ENCODE data around the gene PTGFR.

PTGFR gene

GRCh38 chr1:78490861-78491450 lies at the start of gene PTGFR:
Gene PTGFR (plus strand): TSS chr1:78490974. CDS start chr1:78492744, 1,770 bp downstream.
- no peak for DNase-seq

- no peak for DNase-seq
Measured at GRCh38 chr1:78441921-78442320, 48.9 kb upstream of the PTGFR start.

- no peak for DNase-seq
Measured at GRCh38 chr1:78447086-78447485, 43.7 kb upstream of the PTGFR start.

- DNase-seq, result no peak
Measured at GRCh38 chr1:78464449-78464891, 26.3 kb upstream of the PTGFR start.

- no peak for DNase-seq
Measured at GRCh38 chr1:78465143-78465542, 25.6 kb upstream of the PTGFR start.

- no peak for DNase-seq
Measured at GRCh38 chr1:78468521-78468920, 22.3 kb upstream of the PTGFR start.

GRCh38 chr1:78469576-78469975 lies 21.2 kb upstream of the PTGFR start:
- DNase-seq, result no peak

- DNase-seq, result no peak
Measured at GRCh38 chr1:78471890-78472620, 18.7 kb upstream of the PTGFR start.

GRCh38 chr1:78472851-78473496 lies 17.8 kb upstream of the PTGFR start:
- no peak for DNase-seq

GRCh38 chr1:78474092-78474491 lies 16.7 kb upstream of the PTGFR start:
- DNase-seq, result no peak

GRCh38 chr1:78475888-78476610 lies 14.7 kb upstream of the PTGFR start:
- DNase-seq, result no peak

- DNase-seq, result no peak
Measured at GRCh38 chr1:78483903-78484302, 6.9 kb upstream of the PTGFR start.

- no peak for DNase-seq
Measured at GRCh38 chr1:78491451-78492071, 787 bp downstream of the PTGFR start.

GRCh38 chr1:78492386-78492950 lies 1.7 kb downstream of the PTGFR start:
- DNase-seq, result no peak

GRCh38 chr1:78493451-78493850 lies 2.7 kb downstream of the PTGFR start:
- DNase-seq, result no peak

- no peak for DNase-seq
Measured at GRCh38 chr1:78497201-78497600, 6.4 kb downstream of the PTGFR start.

GRCh38 chr1:78500529-78500928 lies 9.8 kb downstream of the PTGFR start:
- DNase-seq, result no peak

GRCh38 chr1:78501203-78501602 lies 10.4 kb downstream of the PTGFR start:
- no peak for DNase-seq

GRCh38 chr1:78511334-78511733 lies 20.6 kb downstream of the PTGFR start:
- DNase-seq, result no peak

- DNase-seq, result no peak
Measured at GRCh38 chr1:78516716-78517115, 25.9 kb downstream of the PTGFR start.

- no peak for DNase-seq
Measured at GRCh38 chr1:78519446-78519845, 28.7 kb downstream of the PTGFR start.

GRCh38 chr1:78520216-78520615 lies 29.4 kb downstream of the PTGFR start:
- no peak for DNase-seq

- no peak for DNase-seq
Measured at GRCh38 chr1:78520843-78521242, 30.1 kb downstream of the PTGFR start.

Data from activated gamma-delta T cell treated with Interleukin-2 at 50 U/mL for 16 hours (primary cell).